Activated CD8-positive, alpha-beta T cell treated with anti-CD3 and anti-CD28 coated beads for 36 hours (primary cell): ENCODE data around the gene OVCH1. TPM values are rescaled to one million over a fixed set of nuclear protein-coding genes. Genes with fewer than 3 reads are reported as not detected.

Experiments
- ATAC-seq: fragments of 200-7000 bp; cut with Tn5 transposase; one replicate; pipeline ENCODE4 v1.10.0; 2021; ENCODE audit warnings: mild to moderate bottlenecking, moderate library complexity
- CTCF ChIA-PET: fragments of 350-600 bp; sonication (Branson Sonifier 250); formaldehyde crosslinking; loops from one replicate; lab custom pipeline; 2021; ENCODE audit warnings: antibody characterized with exemption; lab: Charles Lee
- POLR2A ChIA-PET: fragments of 350-600 bp; sonication (Branson Sonifier 250); formaldehyde crosslinking; loops from one replicate; lab custom pipeline; 2021; ENCODE audit warnings: antibody characterized with exemption; lab: Charles Lee
- DNase-seq: peaks from one replicate; pipeline ENCODE4 v3.0.0-alpha.2; 2020
- H3K27ac Mint-ChIP-seq: one replicate; pipeline ENCODE4 v1.8.0; 2021; ENCODE audit warnings: mild to moderate bottlenecking, mixed read lengths
- H3K27me3 Mint-ChIP-seq: one replicate; pipeline ENCODE4 v1.8.0; 2021; ENCODE audit warnings: mixed read lengths
- H3K36me3 Mint-ChIP-seq: one replicate; pipeline ENCODE4 v1.8.0; 2021; ENCODE audit warnings: low read depth, mixed read lengths
- H3K4me1 Mint-ChIP-seq: one replicate; pipeline ENCODE4 v1.8.0; 2021; ENCODE audit warnings: low read depth, mixed read lengths
- H3K4me3 Mint-ChIP-seq: one replicate; pipeline ENCODE4 v1.8.0; 2021; ENCODE audit warnings: mild to moderate bottlenecking, moderate library complexity, mixed read lengths
- H3K9me3 Mint-ChIP-seq: one replicate; pipeline ENCODE4 v1.8.0; 2021; ENCODE audit warnings: mixed read lengths
- CTCF ChIP-seq: fragments of 200-600 bp; IDR thresholded peaks from one replicate; pipeline ENCODE4 v1.8.0; 2022; ENCODE audit warnings: antibody characterized with exemption, mild to moderate bottlenecking
- intact Hi-C: fragments of 100-400 bp; cut with micrococcal nuclease; formaldehyde crosslinking; loops from one replicate; pipeline ENCODE4 v1.10.0; 2022
- total RNA-seq, 2 experiments: library from RNA; stranded (reverse); gene quantifications; one replicate each; pipeline ENCODE4 v1.2.3, GENCODE V29; 2021

Gene OVCH1
- total RNA-seq, 2 experiments from 2014 or later = not detected

DNA sequence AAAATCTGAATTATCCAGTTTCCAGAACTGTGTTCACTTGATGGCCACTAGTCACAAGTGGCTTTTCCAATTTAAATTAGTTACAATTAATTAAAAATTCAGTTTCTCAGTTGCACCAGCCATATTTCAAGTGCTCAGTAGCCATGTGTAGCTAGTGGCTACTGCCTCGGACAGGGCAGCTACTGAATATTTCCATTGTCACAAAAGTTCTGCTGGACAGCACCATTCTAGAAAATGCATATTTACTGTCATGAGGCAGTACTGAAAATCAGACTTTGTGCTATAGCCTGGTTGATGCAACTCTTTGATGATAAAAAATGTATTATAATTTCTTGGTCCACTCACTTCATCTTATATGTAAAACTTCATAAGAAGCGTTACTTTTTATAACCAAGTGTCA, 11.5 kb upstream of the OVCH1 start:
- peaks cover 11% of the 10 kb centered on the region for H3K27me3 Mint-ChIP-seq
- DNase-seq = no peak
- no peak for ATAC-seq
- H3K9me3 Mint-ChIP-seq = no peaks in the 10 kb centered on the region
- CTCF ChIA-PET = no interaction called here
- no peak overlapping the region for H3K4me3 Mint-ChIP-seq
- POLR2A ChIA-PET = no interaction called here
- no peak overlapping the region for H3K27ac Mint-ChIP-seq
- no peaks in the 10 kb centered on the region for H3K36me3 Mint-ChIP-seq
- TF ChIP-seq CTCF = no peak
- intact Hi-C loops = no loop called here
- no peaks in the 10 kb centered on the region for H3K4me1 Mint-ChIP-seq

GRCh38 chr12:29505122-29505521, 7.6 kb upstream of the OVCH1 start:
- ChIA-PET POLR2A (no interaction called here), CTCF (no interaction called here)
- Mint-ChIP-seq H3K36me3 (no peaks in the 10 kb centered on the region), H3K27me3 (peaks cover 10% of the 10 kb centered on the region), H3K4me1 (no peaks in the 10 kb centered on the region), H3K27ac (no peak overlapping the region), H3K9me3 (no peaks in the 10 kb centered on the region), H3K4me3 (no peak overlapping the region)
- intact Hi-C loops = no loop called here
- no peak for TF ChIP-seq CTCF
- ATAC-seq (no peak), DNase-seq (no peak)

GRCh38 chr12:29503283-29503682, 5.8 kb upstream of the OVCH1 start:
- Mint-ChIP-seq H3K9me3 (no peaks in the 10 kb centered on the region), H3K36me3 (no peaks in the 10 kb centered on the region), H3K27ac (no peak overlapping the region), H3K4me1 (no peaks in the 10 kb centered on the region), H3K27me3 (peaks cover 10% of the 10 kb centered on the region), H3K4me3 (no peak overlapping the region)
- ChIA-PET CTCF (interaction anchor here (1.1 kb wide), 1 partner anchor 1345 kb away, joined by 4 read pairs; no protein-coding TSS in a partner anchor), POLR2A (no interaction called here)
- no peak for TF ChIP-seq CTCF
- intact Hi-C loops = no loop called here
- no peak for DNase-seq
- no peak for ATAC-seq

DNA sequence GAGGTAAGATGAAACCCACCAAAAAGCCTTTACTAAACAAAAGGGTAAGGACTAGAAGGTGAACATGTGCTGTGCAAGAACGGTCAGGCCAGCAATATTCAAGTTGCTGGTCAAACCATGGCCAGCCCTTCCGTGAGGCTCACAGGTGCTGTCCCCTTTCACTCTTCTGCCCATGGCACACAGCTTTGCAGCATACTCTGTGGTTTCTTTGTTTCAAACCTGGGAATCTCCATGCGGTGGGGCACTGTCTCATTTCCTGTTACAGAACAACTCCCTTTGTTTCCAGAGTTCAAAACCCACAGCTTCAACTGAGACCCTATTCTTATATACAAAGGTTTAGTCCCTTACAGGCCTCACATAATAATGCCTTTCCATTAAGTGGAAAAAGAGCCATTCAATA, 1.7 kb upstream of the OVCH1 start:
- TF ChIP-seq CTCF = no peak
- ChIA-PET CTCF (no interaction called here), POLR2A (no interaction called here)
- Mint-ChIP-seq H3K27ac (no peak overlapping the region), H3K9me3 (no peaks in the 10 kb centered on the region), H3K36me3 (no peaks in the 10 kb centered on the region), H3K4me1 (no peaks in the 10 kb centered on the region), H3K27me3 (peaks cover 3% of the 10 kb centered on the region), H3K4me3 (no peak overlapping the region)
- ATAC-seq (no peak), DNase-seq (no peak)
- intact Hi-C loops = no loop called here

- ChIA-PET CTCF (no interaction called here), POLR2A (no interaction called here)
- DNase-seq = no peak
- no peak for ATAC-seq
- no peak overlapping the region for H3K4me3 Mint-ChIP-seq
- H3K36me3 Mint-ChIP-seq = no peaks in the 10 kb centered on the region
- peaks cover 14% of the 10 kb centered on the region for H3K27me3 Mint-ChIP-seq
- H3K27ac Mint-ChIP-seq = no peak overlapping the region
- H3K9me3 Mint-ChIP-seq = no peaks in the 10 kb centered on the region
- TF ChIP-seq CTCF = no peak
- intact Hi-C loops = no loop called here
- no peaks in the 10 kb centered on the region for H3K4me1 Mint-ChIP-seq
Observed at GRCh38 chr12:29492891-29493290, 4.6 kb downstream of the OVCH1 start.
